Tibial artery (tissue), 4 donors: ENCODE data around the gene PNMA8C.
A peak's percentile ranks its signal among the peaks of the same experiment; 100 is the strongest.

Experiments used
- DNase-seq, 2 donors: peaks; one replicate each; pipeline ENCODE4 v3.0.0-alpha.2; 2019
- H3K27ac ChIP-seq, 2 donors: fragments of 200-600 bp; sonication (generic) in 1 of 2; 1 replicate in 1 of 2; 2 replicates in 1 of 2; pipeline ENCODE4 v1.5.1; 2018 to 2019; ENCODE audit warnings: mild to moderate bottlenecking in 1 of 2
- H3K27me3 ChIP-seq, 2 donors: fragments of 200-600 bp; sonication (generic) in 1 of 2; one replicate each; pipeline versions ENCODE4 v1.5.1 to v1.6.0; 2016 to 2019
- H3K36me3 ChIP-seq, 3 donors: fragments of 200-600 bp; sonication (generic) in 2 of 3; one replicate each; pipeline ENCODE4 v1.5.1; 2016 to 2019; ENCODE audit warnings: mild to moderate bottlenecking in 2 of 3
- H3K4me1 ChIP-seq, 4 donors: fragments of 200-600 bp; sonication (generic) in 2 of 4; 1 replicate in 3 of 4; 2 replicates in 1 of 4; pipeline ENCODE4 v1.5.1; 2016 to 2019
- H3K4me3 ChIP-seq, 2 donors: fragments of 200-600 bp; sonication (generic) in 1 of 2; 1 replicate in 1 of 2; 2 replicates in 1 of 2; pipeline ENCODE4 v1.5.1; 2018 to 2019; ENCODE audit warnings: mild to moderate bottlenecking in 2 of 2
- H3K9me3 ChIP-seq, 3 donors: fragments of 200-600 bp; sonication (generic) in 1 of 3; one replicate each; pipeline ENCODE4 v1.5.1; 2016 to 2019
- intact Hi-C: fragments of 100-400 bp; cut with DNase I; formaldehyde crosslinking; loops from one replicate; pipeline ENCODE4 v1.15.0; 2023; ENCODE audit warnings: low total_unique reads
- TF ChIP-seq, protein P1 (sequence below), 2 experiments: fragments of 200-600 bp in 1 of 2; fragments of 450-650 bp in 1 of 2; IDR thresholded peaks; one replicate each; pipeline ENCODE4 v1.5.1; 2017 to 2019; ENCODE audit warnings: antibody characterized with exemption in 2 of 2, mild to moderate bottlenecking in 1 of 2, moderate library complexity in 1 of 2

Gene PNMA8C

DNA sequence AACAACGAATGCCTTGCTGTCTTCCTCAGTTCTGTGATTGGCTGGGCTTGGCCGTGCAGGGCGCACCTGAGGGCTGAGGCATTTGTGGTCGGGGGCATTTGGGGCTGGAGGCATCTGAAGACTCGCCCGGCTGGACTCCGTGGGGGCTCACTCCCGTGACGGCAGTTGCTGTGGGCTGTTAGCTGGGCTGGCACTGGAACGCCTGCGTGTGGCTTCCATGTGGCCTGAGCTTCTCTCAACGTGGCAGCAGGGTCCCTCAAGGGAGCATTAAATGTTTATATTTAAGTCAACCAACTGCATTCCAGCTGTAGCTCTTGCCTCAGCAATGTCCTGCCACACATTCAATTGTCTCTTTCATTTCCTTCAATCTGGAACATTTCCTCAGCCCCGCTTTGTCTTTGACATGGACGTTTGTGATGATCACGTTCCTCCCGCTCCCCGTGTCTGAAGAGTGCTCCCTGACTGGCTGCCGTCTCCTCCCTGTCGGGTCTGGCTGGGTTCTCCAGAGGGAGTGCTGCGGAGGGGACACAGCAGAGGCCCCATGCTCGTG lies 36.4 kb downstream of the PNMA8C start:
- TF ChIP-seq, protein P1, sequence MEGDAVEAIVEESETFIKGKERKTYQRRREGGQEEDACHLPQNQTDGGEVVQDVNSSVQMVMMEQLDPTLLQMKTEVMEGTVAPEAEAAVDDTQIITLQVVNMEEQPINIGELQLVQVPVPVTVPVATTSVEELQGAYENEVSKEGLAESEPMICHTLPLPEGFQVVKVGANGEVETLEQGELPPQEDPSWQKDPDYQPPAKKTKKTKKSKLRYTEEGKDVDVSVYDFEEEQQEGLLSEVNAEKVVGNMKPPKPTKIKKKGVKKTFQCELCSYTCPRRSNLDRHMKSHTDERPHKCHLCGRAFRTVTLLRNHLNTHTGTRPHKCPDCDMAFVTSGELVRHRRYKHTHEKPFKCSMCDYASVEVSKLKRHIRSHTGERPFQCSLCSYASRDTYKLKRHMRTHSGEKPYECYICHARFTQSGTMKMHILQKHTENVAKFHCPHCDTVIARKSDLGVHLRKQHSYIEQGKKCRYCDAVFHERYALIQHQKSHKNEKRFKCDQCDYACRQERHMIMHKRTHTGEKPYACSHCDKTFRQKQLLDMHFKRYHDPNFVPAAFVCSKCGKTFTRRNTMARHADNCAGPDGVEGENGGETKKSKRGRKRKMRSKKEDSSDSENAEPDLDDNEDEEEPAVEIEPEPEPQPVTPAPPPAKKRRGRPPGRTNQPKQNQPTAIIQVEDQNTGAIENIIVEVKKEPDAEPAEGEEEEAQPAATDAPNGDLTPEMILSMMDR (IDR thresholded peaks at IDR 0.05) = no peak
- H3K4me3 ChIP-seq = no peak overlapping the region
- peak overlapping the region; percentile 55 to 70 for H3K27ac ChIP-seq
- peak in 1 of 2 donors; percentile 71 for DNase-seq
- intact Hi-C loops = loop anchor here (5.0 kb wide), 1 partner anchor 110 kb away; no protein-coding TSS in a partner anchor
- no peaks in the 10 kb centered on the region for H3K9me3 ChIP-seq
- H3K27me3 ChIP-seq = no peaks in the 10 kb centered on the region
- peaks cover 37 to 52% (median 44%) of the 10 kb centered on the region in 3 donors for H3K36me3 ChIP-seq
- peaks cover 0 to 39% (median 23%) of the 10 kb centered on the region in 4 donors for H3K4me1 ChIP-seq

DNA sequence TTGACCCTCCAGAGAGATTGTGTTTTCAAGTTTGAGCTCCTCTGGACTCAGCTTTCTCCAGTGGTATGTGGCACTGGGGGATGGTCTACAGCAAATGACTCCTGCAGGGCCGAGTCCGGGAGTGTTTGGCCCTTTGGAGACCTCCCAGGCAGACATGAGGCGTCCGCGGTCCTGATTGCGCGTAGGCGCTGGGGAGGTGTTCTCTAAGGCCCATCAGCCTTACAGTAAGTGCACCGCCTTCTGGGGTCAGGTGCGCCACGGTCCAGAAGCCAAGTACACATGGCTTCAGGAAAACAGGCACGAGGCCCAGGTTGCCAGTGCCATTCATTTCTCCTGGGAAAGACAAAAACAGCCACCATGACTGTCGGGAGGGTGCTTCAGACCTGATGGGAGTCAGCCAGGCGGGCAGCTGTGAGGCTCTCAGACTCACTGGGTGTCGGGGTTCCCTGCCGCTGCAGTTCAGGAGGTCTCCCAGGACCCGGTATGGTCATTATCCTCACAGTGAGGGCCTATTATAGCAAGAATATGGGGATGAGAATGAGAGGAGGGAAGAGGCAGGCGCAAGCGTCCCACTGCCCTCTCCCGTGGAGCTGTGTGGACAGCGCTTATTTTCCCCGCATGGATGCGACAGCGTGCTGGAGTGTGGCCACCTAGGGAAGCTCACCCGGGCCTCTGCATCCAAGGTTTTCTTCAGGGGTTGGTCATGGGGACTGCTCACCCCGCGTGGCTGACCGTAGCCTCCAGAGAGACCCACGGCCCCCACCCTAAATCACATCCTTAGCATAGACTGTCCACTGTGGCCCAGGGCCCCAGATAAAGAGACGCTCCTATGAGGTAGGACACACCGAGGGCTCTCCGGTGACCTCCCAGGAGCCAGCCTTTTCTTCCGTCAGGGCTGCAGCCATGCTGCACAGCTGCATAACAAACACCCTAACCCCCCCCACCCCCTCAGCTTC lies 37.2 kb downstream of the PNMA8C start:
- H3K4me1 ChIP-seq = peaks cover 0 to 39% (median 23%) of the 10 kb centered on the region in 4 donors
- H3K27me3 ChIP-seq = no peaks in the 10 kb centered on the region
- H3K36me3 ChIP-seq = peaks cover 41 to 60% (median 52%) of the 10 kb centered on the region in 3 donors
- H3K27ac ChIP-seq = peak overlapping the region; percentile 55 to 70
- intact Hi-C loops = loop anchor here (5.0 kb wide), 1 partner anchor 109 kb away; no protein-coding TSS in a partner anchor
- TF ChIP-seq, protein P1 (IDR thresholded peaks at IDR 0.05) = no peak
- no peaks in the 10 kb centered on the region for H3K9me3 ChIP-seq
- DNase-seq = peak in 1 of 2 donors; percentile 61
- no peak overlapping the region for H3K4me3 ChIP-seq

DNA sequence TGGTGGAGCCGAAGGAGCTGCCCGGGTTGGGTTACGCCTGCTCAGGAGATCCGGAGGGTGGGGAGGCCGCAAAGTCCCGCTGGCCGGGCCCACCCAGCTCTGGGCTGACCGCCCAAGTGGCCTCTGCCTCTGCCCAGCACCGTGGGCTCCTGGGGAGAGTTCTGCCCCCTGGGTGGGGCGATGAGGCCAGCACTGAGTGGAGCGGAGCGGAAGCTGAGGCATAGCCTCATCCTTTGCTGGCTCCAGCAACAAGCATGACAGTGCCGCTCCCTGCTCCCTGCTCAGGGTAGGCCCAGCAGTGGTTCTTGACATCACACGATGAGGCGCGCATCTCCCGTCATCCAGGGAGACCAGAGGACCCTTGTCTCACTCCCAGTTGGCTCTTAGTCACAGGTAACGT lies 37.9 kb downstream of the PNMA8C start:
- peak overlapping the region; percentile 55 to 70 for H3K27ac ChIP-seq
- H3K27me3 ChIP-seq = no peaks in the 10 kb centered on the region
- TF ChIP-seq, protein P1 (IDR thresholded peaks at IDR 0.05) = no peak
- no peak overlapping the region for H3K4me3 ChIP-seq
- peaks cover 0 to 39% (median 23%) of the 10 kb centered on the region in 4 donors for H3K4me1 ChIP-seq
- intact Hi-C loops = loop anchor here (5.0 kb wide), 1 partner anchor 109 kb away; no protein-coding TSS in a partner anchor
- no peaks in the 10 kb centered on the region for H3K9me3 ChIP-seq
- DNase-seq = peak in 1 of 2 donors; percentile 67
- H3K36me3 ChIP-seq = peaks cover 41 to 67% (median 59%) of the 10 kb centered on the region in 3 donors

DNA sequence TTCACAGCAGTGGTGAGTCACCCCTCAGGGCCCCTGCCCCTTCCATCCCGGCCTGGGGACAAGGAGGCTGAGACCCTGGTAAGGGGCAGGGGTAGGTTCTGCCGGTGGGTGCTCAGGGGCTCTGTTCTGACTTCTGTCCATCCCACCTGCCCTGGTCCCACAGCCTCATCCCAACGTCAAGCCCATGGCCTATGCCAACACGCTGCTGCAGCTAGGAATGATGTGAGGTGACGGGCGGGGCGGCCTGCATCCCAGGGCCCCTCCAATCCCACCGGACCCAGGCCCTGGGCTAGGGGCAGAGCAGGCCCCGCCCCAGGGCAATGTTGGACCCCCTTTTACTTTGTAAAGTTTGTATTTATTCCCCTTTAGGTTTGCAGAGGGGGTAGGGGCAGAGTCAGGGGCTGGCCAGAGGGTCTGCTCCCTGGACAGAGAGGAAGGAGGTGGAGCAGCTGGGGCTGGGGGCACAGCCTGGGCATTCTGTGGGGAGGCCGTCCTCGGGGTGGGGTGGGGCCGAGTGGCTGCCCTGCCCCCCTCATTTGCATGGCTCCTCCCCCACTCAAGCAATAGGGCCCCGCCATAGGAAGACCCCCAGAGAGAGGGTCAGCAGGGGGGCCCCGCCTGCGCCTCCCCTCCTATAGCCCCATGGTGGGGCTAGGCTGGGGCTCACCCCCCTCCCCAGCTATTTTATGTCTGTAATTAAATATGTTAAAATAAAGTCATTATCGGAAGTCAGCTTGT lies 38.4 kb downstream of the PNMA8C start:
- peak in 1 of 2 donors; percentile 60 for DNase-seq
- intact Hi-C loops = loop anchor here (5.0 kb wide), 1 partner anchor 108 kb away; no protein-coding TSS in a partner anchor
- Histone ChIP-seq H3K27me3 (no peaks in the 10 kb centered on the region), H3K9me3 (no peaks in the 10 kb centered on the region), H3K4me1 (peaks cover 0 to 38% (median 23%) of the 10 kb centered on the region in 4 donors), H3K36me3 (peaks cover 41 to 67% (median 61%) of the 10 kb centered on the region in 3 donors), H3K27ac (peak overlapping the region; percentile 55 to 70), H3K4me3 (no peak overlapping the region)
- TF ChIP-seq, protein P1 (IDR thresholded peaks at IDR 0.05) = no peak
